Measurements from ENCODE around the gene AMPH. TPM values are rescaled to one million over a fixed set of nuclear protein-coding genes. Genes with fewer than 3 reads are reported as not detected.

Gene AMPH
- total RNA-seq, 1 donor from 2014 or later, result 0.25 TPM

DNA sequence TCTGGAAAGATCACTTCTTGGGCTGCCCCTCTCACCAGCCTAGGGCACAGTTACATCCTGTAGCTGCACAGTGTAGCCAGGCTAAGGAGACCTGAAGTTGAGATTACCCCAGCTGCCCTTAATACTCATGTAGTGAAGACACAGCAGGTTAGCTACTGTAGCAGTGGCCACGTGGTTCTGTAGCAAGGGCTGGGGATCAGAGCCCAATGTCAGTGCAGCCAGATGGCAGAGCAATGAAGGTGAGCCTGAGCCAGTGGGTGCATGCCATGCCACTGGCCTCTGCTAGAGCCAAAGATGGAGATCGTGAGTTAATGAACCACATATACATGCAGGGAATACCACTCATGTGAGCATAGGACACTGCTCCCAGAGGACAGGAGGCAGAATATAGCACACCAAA lies 15.5 kb downstream of the AMPH start:
- no peak overlapping the region for H3K4me3 ChIP-seq (ENCODE audit: low read depth, low read length)

GRCh38 chr7:38607466-38607865 lies 23.7 kb downstream of the AMPH start:
- no peak overlapping the region for H3K4me3 ChIP-seq (ENCODE audit: low read depth, low read length)
- H3K36me3 ChIP-seq (ENCODE audit: control insufficient read depth, insufficient read depth, low read length), result no peaks in the 10 kb centered on the region
- DNase-seq (ENCODE audit: low read depth), result no peak
- no peaks in the 10 kb centered on the region for H3K27me3 ChIP-seq (ENCODE audit: control insufficient read depth, insufficient read depth, low read length)
- no peak for TF ChIP-seq CTCF (IDR thresholded peaks at IDR 0.05; ENCODE audit: insufficient read depth, low read length, poor library complexity, severe bottlenecking)

More for the DNA sequence above, 15.5 kb downstream of the AMPH start:
- no peak for TF ChIP-seq CTCF (IDR thresholded peaks at IDR 0.05; ENCODE audit: insufficient read depth, low read length, poor library complexity, severe bottlenecking)
- Histone ChIP-seq H3K27me3 (ENCODE audit: control insufficient read depth, insufficient read depth, low read length) (no peaks in the 10 kb centered on the region), H3K36me3 (ENCODE audit: control insufficient read depth, insufficient read depth, low read length) (no peaks in the 10 kb centered on the region)
- DNase-seq (ENCODE audit: low read depth), result no peak

DNA sequence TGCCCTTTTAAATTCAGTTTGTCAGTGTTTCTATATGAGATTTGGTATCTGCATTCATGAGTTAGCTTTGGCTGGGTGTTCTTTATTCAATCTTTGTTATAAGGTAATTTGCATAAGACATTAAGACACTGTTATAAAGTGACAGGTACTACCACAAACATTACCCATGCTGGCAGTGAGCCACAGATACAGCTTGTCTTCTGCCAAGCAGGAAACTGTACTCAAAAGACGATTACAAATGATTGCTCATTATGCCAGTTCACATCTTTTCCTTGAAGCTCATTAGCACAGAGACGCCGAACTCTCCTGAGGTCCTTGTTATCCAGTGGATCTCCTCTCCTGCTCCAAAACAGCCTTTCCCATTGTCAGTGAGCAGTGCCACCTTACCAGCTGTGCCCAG lies 30.4 kb downstream of the AMPH start:
- H3K4me3 ChIP-seq (ENCODE audit: low read depth, low read length), result no peak overlapping the region
- no peaks in the 10 kb centered on the region for H3K36me3 ChIP-seq (ENCODE audit: control insufficient read depth, insufficient read depth, low read length)
- no peaks in the 10 kb centered on the region for H3K27me3 ChIP-seq (ENCODE audit: control insufficient read depth, insufficient read depth, low read length)
- TF ChIP-seq CTCF (IDR thresholded peaks at IDR 0.05; ENCODE audit: insufficient read depth, low read length, poor library complexity, severe bottlenecking), result no peak
- DNase-seq (ENCODE audit: low read depth), result no peak

GRCh38 chr7:38594949-38595348 lies 36.2 kb downstream of the AMPH start:
- no peaks in the 10 kb centered on the region for H3K27me3 ChIP-seq (ENCODE audit: control insufficient read depth, insufficient read depth, low read length)
- no peaks in the 10 kb centered on the region for H3K36me3 ChIP-seq (ENCODE audit: control insufficient read depth, insufficient read depth, low read length)
- no peak for DNase-seq (ENCODE audit: low read depth)
- H3K4me3 ChIP-seq (ENCODE audit: low read depth, low read length), result no peak overlapping the region
- TF ChIP-seq CTCF (IDR thresholded peaks at IDR 0.05; ENCODE audit: insufficient read depth, low read length, poor library complexity, severe bottlenecking), result no peak

GRCh38 chr7:38592737-38593288 lies 38.4 kb downstream of the AMPH start:
- Histone ChIP-seq H3K27me3 (ENCODE audit: control insufficient read depth, insufficient read depth, low read length) (no peaks in the 10 kb centered on the region), H3K36me3 (ENCODE audit: control insufficient read depth, insufficient read depth, low read length) (no peaks in the 10 kb centered on the region), H3K4me3 (ENCODE audit: low read depth, low read length) (no peak overlapping the region)
- TF ChIP-seq CTCF (IDR thresholded peaks at IDR 0.05; ENCODE audit: insufficient read depth, low read length, poor library complexity, severe bottlenecking), result no peak
- no peak for DNase-seq (ENCODE audit: low read depth)

Data from kidney epithelial cell (primary cell).